Lower lobe of right lung (tissue), 2 donors: ENCODE data around the gene QRICH1. TPM values are rescaled to one million over a fixed set of nuclear protein-coding genes. Genes with fewer than 3 reads are reported as not detected.

Experiments used
- ATAC-seq, 2 donors: fragments of 200-7000 bp; cut with Tn5 transposase; one replicate each; pipeline ENCODE4 v1.9.1; 2020 to 2022; ENCODE audit warnings: mild to moderate bottlenecking in 2 of 2, moderate library complexity in 2 of 2
- DNase-seq: peaks from one replicate; pipeline ENCODE4 v3.0.0-alpha.2; 2020
- H3K27ac ChIP-seq: fragments of 200-600 bp; one replicate; pipeline ENCODE4 v1.8.0; 2022
- H3K27me3 ChIP-seq: fragments of 200-600 bp; one replicate; pipeline ENCODE4 v1.8.0; 2022; ENCODE audit warnings: low read depth
- H3K36me3 ChIP-seq: fragments of 200-600 bp; one replicate; pipeline ENCODE4 v1.8.0; 2022; ENCODE audit warnings: mild to moderate bottlenecking
- H3K4me1 ChIP-seq: fragments of 200-600 bp; one replicate; pipeline ENCODE4 v1.8.0; 2022
- H3K4me3 ChIP-seq: fragments of 200-600 bp; one replicate; pipeline ENCODE4 v1.8.0; 2022; ENCODE audit warnings: mild to moderate bottlenecking
- H3K9me3 ChIP-seq: fragments of 200-600 bp; one replicate; pipeline ENCODE4 v1.8.0; 2022
- CTCF ChIP-seq: fragments of 200-600 bp; IDR thresholded peaks from one replicate; pipeline ENCODE4 v1.8.0; 2022; ENCODE audit warnings: antibody characterized with exemption, mild to moderate bottlenecking
- intact Hi-C: fragments of 100-400 bp; cut with DNase I; formaldehyde crosslinking; loops from one replicate; pipeline ENCODE4 v1.11.0; 2022
- total RNA-seq: library from RNA; stranded (reverse); fragmentation: NEBNext Ultra II Directional; extraction: Animal tissue kit (Norgen Biotek cat#: 25700); gene quantifications from one replicate; pipeline ENCODE4 v1.2.1, GENCODE V29; 2021
- donor health status: DM: no; HTN: yes; CAD: no; lungs with severe emphysema.

QRICH1 gene
- total RNA-seq, 1 donor from 2014 or later: 85.4 TPM

GRCh38 chr3:49018707-49019006 is 75.2 kb downstream of the QRICH1 start:
- no peak for DNase-seq
- H3K27ac ChIP-seq: peak overlapping the region; percentile 88
- no peaks in the 10 kb centered on the region for H3K27me3 ChIP-seq
- peak overlapping the region; percentile 98 for H3K4me3 ChIP-seq
- peaks cover 40% of the 10 kb centered on the region for H3K36me3 ChIP-seq
- TF ChIP-seq CTCF: no peak
- intact Hi-C loops: no loop called here
- H3K4me1 ChIP-seq: peaks cover 45% of the 10 kb centered on the region
- no peak for ATAC-seq
- no peaks in the 10 kb centered on the region for H3K9me3 ChIP-seq

- Histone ChIP-seq H3K36me3 (peaks cover 40% of the 10 kb centered on the region), H3K4me1 (peaks cover 41% of the 10 kb centered on the region), H3K4me3 (peak within 1 kb of the TSS; percentile 98), H3K9me3 (no peaks in the 10 kb centered on the region), H3K27me3 (no peaks in the 10 kb centered on the region), H3K27ac (peak within 1 kb of the TSS; percentile 88)
- DNase-seq (peak; percentile 79), ATAC-seq (peak; percentile 25 to 30)
- TF ChIP-seq CTCF: no peak
- intact Hi-C loops: no loop called here
These were observed 75.7 kb downstream of the QRICH1 start, which contains the start of gene DALRD3 for GRCh38 chr3:49017971-49018706. TSS of gene DALRD3 (minus strand) at chr3:49018580. CDS start at chr3:49018564, 16 bp downstream.

- Histone ChIP-seq H3K27ac (peak overlapping the region; percentile 88), H3K4me1 (peaks cover 34% of the 10 kb centered on the region)
These were observed 76.5 kb downstream of the QRICH1 start for GRCh38 chr3:49017229-49017970.

GRCh38 chr3:49016414-49017228 is 77.2 kb downstream of the QRICH1 start:
- intact Hi-C loops: no loop called here
- ATAC-seq (no peak), DNase-seq (no peak)
- no peak for TF ChIP-seq CTCF
- no peaks in the 10 kb centered on the region for H3K9me3 ChIP-seq
- H3K4me1 ChIP-seq: peaks cover 34% of the 10 kb centered on the region
- no peaks in the 10 kb centered on the region for H3K27me3 ChIP-seq
- no peak overlapping the region for H3K27ac ChIP-seq
- no peak overlapping the region for H3K4me3 ChIP-seq
- H3K36me3 ChIP-seq: peaks cover 51% of the 10 kb centered on the region

More at GRCh38 chr3:49017229-49017970, 76.5 kb downstream of the QRICH1 start:
- no peak for TF ChIP-seq CTCF
- Histone ChIP-seq H3K27me3 (no peaks in the 10 kb centered on the region), H3K36me3 (peaks cover 43% of the 10 kb centered on the region), H3K9me3 (no peaks in the 10 kb centered on the region), H3K4me3 (peak overlapping the region; percentile 98)
- DNase-seq (no peak), ATAC-seq (no peak)
- intact Hi-C loops: no loop called here

- intact Hi-C loops: no loop called here
- no peak for TF ChIP-seq CTCF
- Histone ChIP-seq H3K9me3 (no peaks in the 10 kb centered on the region), H3K36me3 (peaks cover 57% of the 10 kb centered on the region), H3K4me1 (peaks cover 34% of the 10 kb centered on the region), H3K4me3 (no peak overlapping the region), H3K27ac (no peak overlapping the region), H3K27me3 (no peaks in the 10 kb centered on the region)
- no peak for ATAC-seq
- DNase-seq: no peak
These were observed 78.1 kb downstream of the QRICH1 start for GRCh38 chr3:49015765-49016164.
